ENCODE data around the gene C1GALT1C1L. TPM values are rescaled to one million over a fixed set of nuclear protein-coding genes. Genes with fewer than 3 reads are reported as not detected.
"Not testable (repeated sequence)": the region's sequence is repeated elsewhere in the genome, so short reads cannot be mapped to it uniquely, and the experiment has no call there.

Gene C1GALT1C1L
- polyA plus RNA-seq, 1 experiment, result 0.77 TPM

DNA sequence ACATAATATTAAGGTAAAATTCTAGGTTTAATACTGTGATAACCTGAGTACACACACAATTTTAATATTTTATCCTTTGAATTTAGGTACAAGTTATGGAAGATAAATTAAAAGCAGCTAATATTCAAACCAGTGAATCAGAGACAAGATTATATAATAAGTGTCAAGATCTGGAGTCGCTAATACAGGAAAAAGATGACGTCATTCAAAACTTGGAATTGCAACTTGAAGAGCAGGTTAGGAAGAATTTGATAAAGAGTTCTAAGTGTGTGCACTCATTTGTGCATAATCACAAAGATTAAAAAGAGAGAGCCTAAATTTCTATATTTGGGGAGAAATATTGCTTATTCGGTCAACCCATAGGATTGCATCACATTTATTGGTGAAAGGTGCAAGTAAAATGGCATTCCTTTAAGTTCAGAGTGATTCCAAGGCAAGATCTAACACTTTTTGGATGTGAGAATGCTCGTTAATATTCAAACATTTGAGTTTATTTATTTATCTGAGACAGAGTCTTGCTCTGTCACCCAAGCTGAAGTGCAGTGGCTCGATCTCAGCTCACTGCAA, 16.3 kb upstream of the C1GALT1C1L start:
- Histone ChIP-seq H3K27ac (ENCODE audit: low read depth, low read length) (no peak overlapping the region), H3K9me3 (ENCODE audit: control insufficient read depth, insufficient read depth, low read length) (no peaks in the 10 kb centered on the region), H3K4me3 (ENCODE audit: low read depth, low read length) (no peak overlapping the region), H3K27me3 (ENCODE audit: control insufficient read depth, insufficient read depth, low read length) (no peaks in the 10 kb centered on the region)
- no peak for DNase-seq (ENCODE audit: low read depth, low spot score)
- TF ChIP-seq, protein P1, sequence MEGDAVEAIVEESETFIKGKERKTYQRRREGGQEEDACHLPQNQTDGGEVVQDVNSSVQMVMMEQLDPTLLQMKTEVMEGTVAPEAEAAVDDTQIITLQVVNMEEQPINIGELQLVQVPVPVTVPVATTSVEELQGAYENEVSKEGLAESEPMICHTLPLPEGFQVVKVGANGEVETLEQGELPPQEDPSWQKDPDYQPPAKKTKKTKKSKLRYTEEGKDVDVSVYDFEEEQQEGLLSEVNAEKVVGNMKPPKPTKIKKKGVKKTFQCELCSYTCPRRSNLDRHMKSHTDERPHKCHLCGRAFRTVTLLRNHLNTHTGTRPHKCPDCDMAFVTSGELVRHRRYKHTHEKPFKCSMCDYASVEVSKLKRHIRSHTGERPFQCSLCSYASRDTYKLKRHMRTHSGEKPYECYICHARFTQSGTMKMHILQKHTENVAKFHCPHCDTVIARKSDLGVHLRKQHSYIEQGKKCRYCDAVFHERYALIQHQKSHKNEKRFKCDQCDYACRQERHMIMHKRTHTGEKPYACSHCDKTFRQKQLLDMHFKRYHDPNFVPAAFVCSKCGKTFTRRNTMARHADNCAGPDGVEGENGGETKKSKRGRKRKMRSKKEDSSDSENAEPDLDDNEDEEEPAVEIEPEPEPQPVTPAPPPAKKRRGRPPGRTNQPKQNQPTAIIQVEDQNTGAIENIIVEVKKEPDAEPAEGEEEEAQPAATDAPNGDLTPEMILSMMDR (IDR thresholded peaks at IDR 0.05; ENCODE audit: low read depth, low read length), result no peak
- POLR2A ChIA-PET, result no interaction called here
- CTCF ChIA-PET, result no interaction called here

DNA sequence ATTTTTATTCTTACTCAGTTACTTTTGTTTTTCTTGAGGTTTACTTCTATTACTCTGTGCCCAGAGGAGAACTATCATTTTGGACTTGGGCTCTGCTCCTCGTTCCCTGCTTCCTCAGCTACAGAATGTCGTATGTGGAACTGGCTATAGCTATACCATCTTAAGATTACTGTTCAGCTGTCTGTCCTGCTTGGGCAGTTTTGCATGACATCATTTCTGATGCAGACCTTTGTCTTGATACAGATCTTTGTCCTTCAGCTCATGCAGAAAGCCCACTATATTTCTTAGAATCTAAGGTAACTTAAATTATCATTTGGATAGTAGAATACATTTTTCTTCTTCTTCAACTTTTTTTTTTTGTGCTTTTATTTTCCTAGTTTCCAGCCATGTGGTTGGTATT, 13.8 kb upstream of the C1GALT1C1L start:
- ChIA-PET CTCF (no interaction called here), POLR2A (no interaction called here)
- TF ChIP-seq, protein P1 (IDR thresholded peaks at IDR 0.05; ENCODE audit: low read depth, low read length), result no peak
- Histone ChIP-seq H3K4me3 (ENCODE audit: low read depth, low read length) (no peak overlapping the region), H3K27ac (ENCODE audit: low read depth, low read length) (no peak overlapping the region), H3K9me3 (ENCODE audit: control insufficient read depth, insufficient read depth, low read length) (no peaks in the 10 kb centered on the region), H3K27me3 (ENCODE audit: control insufficient read depth, insufficient read depth, low read length) (no peaks in the 10 kb centered on the region)
- DNase-seq (ENCODE audit: low read depth, low spot score), result no peak

DNA sequence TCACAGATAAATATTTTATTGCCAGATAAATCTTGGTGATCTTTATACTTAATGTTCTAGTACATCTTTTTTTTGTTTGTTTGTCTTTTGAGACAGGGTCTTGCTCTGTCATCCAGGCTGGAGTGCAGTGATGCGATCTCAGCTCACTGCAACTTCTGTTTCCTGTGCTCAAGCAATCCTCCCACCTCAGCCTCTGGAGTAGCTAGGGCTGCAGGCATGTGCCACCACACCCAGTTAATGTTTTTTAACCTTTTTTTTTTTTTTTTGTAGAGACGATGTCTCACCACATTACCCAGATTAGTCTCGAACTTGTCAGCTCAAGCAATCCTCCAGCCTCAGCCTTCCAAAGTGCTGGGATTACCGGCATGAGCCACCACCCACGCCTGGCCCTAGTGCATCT, 9.1 kb upstream of the C1GALT1C1L start:
- POLR2A ChIA-PET, result no interaction called here
- CTCF ChIA-PET, result interaction anchor here (0.6 kb wide), 1 partner anchor 102 kb away, joined by 3 read pairs; no protein-coding TSS in a partner anchor

DNA sequence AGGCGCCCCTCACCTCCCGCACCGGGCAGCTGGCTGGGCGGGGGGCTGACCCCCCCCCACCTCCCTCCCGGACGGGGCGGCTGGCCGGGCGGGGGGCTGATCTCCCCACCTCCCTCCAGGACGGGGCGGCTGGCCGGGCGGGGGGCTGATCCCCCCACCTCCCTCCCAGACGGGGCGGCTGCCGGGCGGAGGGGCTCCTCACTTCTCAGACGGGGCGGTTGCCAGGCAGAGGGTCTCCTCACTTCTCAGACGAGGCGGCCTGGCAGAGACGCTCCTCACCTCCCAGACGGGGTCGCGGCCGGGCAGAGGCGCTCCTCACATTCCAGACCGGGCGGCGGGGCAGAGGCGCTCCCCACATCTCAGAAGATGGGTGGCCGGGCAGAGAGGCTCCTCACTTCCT, 1.6 kb upstream of the C1GALT1C1L start:
- H3K27me3 ChIP-seq (ENCODE audit: control insufficient read depth, insufficient read depth, low read length); DNase-seq (ENCODE audit: low read depth, low spot score); H3K4me3 ChIP-seq (ENCODE audit: low read depth, low read length); POLR2A ChIA-PET; H3K9me3 ChIP-seq (ENCODE audit: control insufficient read depth, insufficient read depth, low read length); H3K27ac ChIP-seq (ENCODE audit: low read depth, low read length); CTCF ChIA-PET: not testable (repeated sequence)

More for the DNA sequence above, 9.1 kb upstream of the C1GALT1C1L start:
- no peak for DNase-seq (ENCODE audit: low read depth, low spot score)
- H3K27ac ChIP-seq (ENCODE audit: low read depth, low read length), result no peak overlapping the region
- TF ChIP-seq, protein P1 (IDR thresholded peaks at IDR 0.05; ENCODE audit: low read depth, low read length), result no peak
- no peaks in the 10 kb centered on the region for H3K27me3 ChIP-seq (ENCODE audit: control insufficient read depth, insufficient read depth, low read length)
- no peak overlapping the region for H3K4me3 ChIP-seq (ENCODE audit: low read depth, low read length)
- no peaks in the 10 kb centered on the region for H3K9me3 ChIP-seq (ENCODE audit: control insufficient read depth, insufficient read depth, low read length)

DNA sequence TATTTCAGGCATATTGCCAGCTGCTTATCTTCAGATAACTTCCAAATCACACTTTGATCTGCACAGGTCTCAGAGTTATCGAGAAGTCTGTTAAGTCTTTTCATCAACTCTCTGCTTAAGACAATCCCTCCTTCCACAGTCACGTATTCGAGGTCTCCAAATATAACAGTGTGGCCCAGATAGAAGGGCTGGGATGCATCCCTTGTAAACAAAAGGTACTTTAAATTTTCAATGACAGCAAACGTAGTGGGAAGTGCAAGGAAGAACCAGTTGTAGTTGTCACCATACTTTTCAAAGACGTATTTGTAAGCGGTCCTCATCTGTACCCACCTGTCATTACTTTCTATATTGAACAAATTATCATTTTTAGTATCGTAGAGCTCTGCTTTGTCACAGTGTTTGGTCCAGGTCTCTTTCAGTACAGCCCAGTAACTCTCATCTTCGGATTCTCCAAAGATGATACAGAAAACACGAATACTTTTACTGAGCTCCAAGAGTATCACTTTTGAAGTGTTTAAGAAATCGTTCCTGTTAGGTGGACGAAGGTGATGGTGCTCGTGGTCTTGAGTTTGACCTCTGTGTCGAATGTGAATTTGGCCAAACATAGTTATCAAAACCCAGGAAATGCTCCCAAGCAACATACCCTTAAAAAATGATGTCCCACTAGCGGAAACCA, 445 bp downstream of the C1GALT1C1L start:
- ChIA-PET POLR2A (no interaction called here), CTCF (interaction anchor here (0.9 kb wide), 1 partner anchor 202 kb away, joined by 3 read pairs; no protein-coding TSS in a partner anchor)
- Histone ChIP-seq H3K9me3 (ENCODE audit: control insufficient read depth, insufficient read depth, low read length) (no peaks in the 10 kb centered on the region; the same call in 1 of the 2 replicates), H3K4me3 (ENCODE audit: low read depth, low read length) (peak overlapping the region; percentile 60), H3K27me3 (ENCODE audit: control insufficient read depth, insufficient read depth, low read length) (no peaks in the 10 kb centered on the region), H3K27ac (ENCODE audit: low read depth, low read length) (no peak overlapping the region)
- DNase-seq (ENCODE audit: low read depth, low spot score), result no peak
- TF ChIP-seq, protein P1 (IDR thresholded peaks at IDR 0.05; ENCODE audit: low read depth, low read length), result no peak
